ENCODE measurements around the gene CREM. TPM values are rescaled to one million over a fixed set of nuclear protein-coding genes. Genes with fewer than 3 reads are reported as not detected.

The CREM gene
- total RNA-seq, 1 donor from 2014 or later, result 42.8 TPM

DNA sequence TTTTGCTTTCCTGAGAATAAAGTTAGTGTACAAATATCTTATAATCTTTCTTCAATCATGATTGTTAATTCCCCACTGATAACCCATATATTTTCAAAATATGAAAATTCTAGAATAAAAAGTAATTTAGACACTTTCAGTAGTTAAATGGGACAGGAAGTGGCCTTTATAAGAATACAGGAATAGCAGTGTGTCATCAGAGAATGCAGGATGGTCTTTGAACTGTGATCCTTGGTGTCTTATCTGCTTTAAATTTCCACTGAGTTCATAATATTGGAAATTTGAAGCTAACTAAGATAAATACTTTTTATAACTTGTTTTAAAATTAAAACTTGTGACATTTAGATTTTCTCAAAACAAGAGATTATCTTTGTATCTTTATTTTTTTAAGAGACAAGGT is 75.4 kb downstream of the CREM start:
- peaks cover 4% of the 10 kb centered on the region for H3K4me1 Mint-ChIP-seq (ENCODE audit: unreplicated experiment)
- no peak overlapping the region for H3K27ac Mint-ChIP-seq (ENCODE audit: unreplicated experiment)
- TF ChIP-seq, protein P1, sequence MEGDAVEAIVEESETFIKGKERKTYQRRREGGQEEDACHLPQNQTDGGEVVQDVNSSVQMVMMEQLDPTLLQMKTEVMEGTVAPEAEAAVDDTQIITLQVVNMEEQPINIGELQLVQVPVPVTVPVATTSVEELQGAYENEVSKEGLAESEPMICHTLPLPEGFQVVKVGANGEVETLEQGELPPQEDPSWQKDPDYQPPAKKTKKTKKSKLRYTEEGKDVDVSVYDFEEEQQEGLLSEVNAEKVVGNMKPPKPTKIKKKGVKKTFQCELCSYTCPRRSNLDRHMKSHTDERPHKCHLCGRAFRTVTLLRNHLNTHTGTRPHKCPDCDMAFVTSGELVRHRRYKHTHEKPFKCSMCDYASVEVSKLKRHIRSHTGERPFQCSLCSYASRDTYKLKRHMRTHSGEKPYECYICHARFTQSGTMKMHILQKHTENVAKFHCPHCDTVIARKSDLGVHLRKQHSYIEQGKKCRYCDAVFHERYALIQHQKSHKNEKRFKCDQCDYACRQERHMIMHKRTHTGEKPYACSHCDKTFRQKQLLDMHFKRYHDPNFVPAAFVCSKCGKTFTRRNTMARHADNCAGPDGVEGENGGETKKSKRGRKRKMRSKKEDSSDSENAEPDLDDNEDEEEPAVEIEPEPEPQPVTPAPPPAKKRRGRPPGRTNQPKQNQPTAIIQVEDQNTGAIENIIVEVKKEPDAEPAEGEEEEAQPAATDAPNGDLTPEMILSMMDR (IDR thresholded peaks at IDR 0.05; ENCODE audit: unreplicated experiment), result no peak
- no peaks in the 10 kb centered on the region for H3K36me3 Mint-ChIP-seq (ENCODE audit: low read depth, unreplicated experiment)
- H3K4me3 Mint-ChIP-seq (ENCODE audit: unreplicated experiment), result no peak overlapping the region
- peaks cover 2% of the 10 kb centered on the region for H3K27me3 Mint-ChIP-seq (ENCODE audit: unreplicated experiment)
- no peaks in the 10 kb centered on the region for H3K9me3 Mint-ChIP-seq (ENCODE audit: unreplicated experiment)
- DNase-seq (ENCODE audit: low spot score), result no peak

DNA sequence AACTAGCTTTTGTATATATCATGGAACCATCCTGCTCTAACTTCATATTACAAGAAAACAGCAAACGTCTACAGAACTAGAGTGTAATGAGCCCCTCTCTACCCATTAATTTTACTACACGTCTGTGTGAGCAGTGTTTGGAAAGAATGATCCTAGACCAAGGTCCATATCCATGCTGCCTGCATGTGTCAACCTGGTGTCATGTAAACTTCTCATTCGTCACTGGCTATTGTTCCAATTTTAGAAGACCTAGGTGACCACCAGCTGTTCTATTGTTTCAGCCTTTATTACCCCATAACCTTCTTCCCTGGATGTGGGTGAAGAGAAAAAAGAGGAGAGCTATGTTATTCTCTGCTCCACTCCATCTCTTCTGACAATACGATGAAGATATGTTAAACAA is 77.1 kb downstream of the CREM start:
- H3K4me1 Mint-ChIP-seq (ENCODE audit: unreplicated experiment), result peaks cover 7% of the 10 kb centered on the region
- peaks cover 2% of the 10 kb centered on the region for H3K27me3 Mint-ChIP-seq (ENCODE audit: unreplicated experiment)
- H3K9me3 Mint-ChIP-seq (ENCODE audit: unreplicated experiment), result no peaks in the 10 kb centered on the region
- DNase-seq (ENCODE audit: low spot score), result no peak
- H3K27ac Mint-ChIP-seq (ENCODE audit: unreplicated experiment), result no peak overlapping the region
- TF ChIP-seq, protein P1 (IDR thresholded peaks at IDR 0.05; ENCODE audit: unreplicated experiment), result no peak
- H3K4me3 Mint-ChIP-seq (ENCODE audit: unreplicated experiment), result no peak overlapping the region
- no peaks in the 10 kb centered on the region for H3K36me3 Mint-ChIP-seq (ENCODE audit: low read depth, unreplicated experiment)

DNA sequence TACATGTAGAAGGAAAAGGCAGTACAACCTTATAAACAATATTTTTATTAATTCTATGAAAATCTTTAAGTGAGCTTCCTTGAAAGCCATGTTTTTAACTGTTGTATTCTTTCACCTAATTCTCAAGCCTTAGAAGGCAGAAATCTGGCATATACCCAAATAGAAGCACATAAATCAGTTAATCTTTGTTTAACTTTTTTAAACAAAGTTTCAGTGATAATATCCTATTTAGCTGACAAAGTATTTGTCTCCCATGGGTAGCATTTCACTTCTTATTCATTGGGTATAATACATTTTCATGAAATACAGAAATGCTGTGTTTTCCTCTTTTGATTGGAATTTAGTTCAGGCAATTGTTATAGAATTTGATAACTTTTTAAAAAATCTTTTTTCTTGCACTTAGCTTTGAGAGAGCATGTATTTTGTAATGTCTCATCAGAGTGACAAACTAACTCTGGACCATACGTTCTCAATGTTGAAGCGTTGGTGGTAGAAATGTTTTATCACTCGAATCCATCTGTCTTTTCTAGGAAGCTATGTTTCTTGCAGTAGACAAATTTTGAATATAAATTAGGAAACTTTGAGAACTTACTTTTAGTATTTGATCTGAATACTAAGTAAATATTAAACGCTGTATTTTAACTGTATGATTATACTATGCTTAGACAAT is 78.1 kb downstream of the CREM start:
- no peaks in the 10 kb centered on the region for H3K36me3 Mint-ChIP-seq (ENCODE audit: low read depth, unreplicated experiment)
- no peak for DNase-seq (ENCODE audit: low spot score)
- no peaks in the 10 kb centered on the region for H3K9me3 Mint-ChIP-seq (ENCODE audit: unreplicated experiment)
- TF ChIP-seq, protein P1 (IDR thresholded peaks at IDR 0.05; ENCODE audit: unreplicated experiment), result no peak
- H3K27me3 Mint-ChIP-seq (ENCODE audit: unreplicated experiment), result peaks cover 2% of the 10 kb centered on the region
- no peak overlapping the region for H3K27ac Mint-ChIP-seq (ENCODE audit: unreplicated experiment)
- no peak overlapping the region for H3K4me3 Mint-ChIP-seq (ENCODE audit: unreplicated experiment)
- H3K4me1 Mint-ChIP-seq (ENCODE audit: unreplicated experiment), result peaks cover 16% of the 10 kb centered on the region

DNA sequence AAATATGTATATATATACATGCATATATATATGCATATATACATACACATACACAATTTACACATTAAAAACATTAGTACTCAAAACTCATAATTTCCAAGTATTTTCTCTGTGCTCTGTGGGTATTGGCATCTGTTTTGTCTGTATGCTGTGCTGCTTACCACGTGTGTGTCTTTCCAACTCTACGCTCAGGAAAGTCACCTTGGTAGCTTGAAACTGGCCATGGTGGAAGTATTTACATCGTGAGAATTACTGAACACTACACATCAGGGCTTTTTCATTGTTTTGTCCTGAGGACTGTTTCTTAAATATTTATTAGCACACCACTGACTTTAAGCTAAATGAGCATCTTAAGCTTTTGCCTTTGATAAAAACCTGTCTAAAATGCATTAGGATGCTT is 79.6 kb downstream of the CREM start:
- no peak for DNase-seq (ENCODE audit: low spot score)
- Mint-ChIP-seq H3K9me3 (ENCODE audit: unreplicated experiment) (no peaks in the 10 kb centered on the region), H3K4me1 (ENCODE audit: unreplicated experiment) (peaks cover 31% of the 10 kb centered on the region), H3K27ac (ENCODE audit: unreplicated experiment) (no peak overlapping the region), H3K27me3 (ENCODE audit: unreplicated experiment) (peaks cover 2% of the 10 kb centered on the region), H3K4me3 (ENCODE audit: unreplicated experiment) (no peak overlapping the region), H3K36me3 (ENCODE audit: low read depth, unreplicated experiment) (no peaks in the 10 kb centered on the region)
- TF ChIP-seq, protein P1 (IDR thresholded peaks at IDR 0.05; ENCODE audit: unreplicated experiment), result no peak

DNA sequence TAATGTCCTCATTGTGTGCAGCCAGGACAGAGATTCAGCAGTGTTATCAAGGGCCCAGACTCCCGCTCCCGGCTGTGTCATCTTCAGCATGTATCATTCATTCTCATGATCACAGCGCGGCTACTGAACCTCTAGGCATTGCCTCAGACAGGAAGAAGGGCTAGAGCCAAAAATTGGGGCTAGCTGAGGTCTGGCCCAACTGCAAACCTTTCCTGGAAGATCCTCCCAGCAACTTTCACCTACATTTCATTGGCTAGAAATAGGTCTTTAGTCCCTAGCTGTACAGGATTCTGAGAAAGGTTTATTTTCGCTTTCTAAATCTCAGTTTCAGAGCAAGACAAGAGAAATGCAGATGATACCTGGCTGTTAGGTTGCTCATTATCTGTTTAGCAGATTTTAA is 81.9 kb downstream of the CREM start:
- H3K36me3 Mint-ChIP-seq (ENCODE audit: low read depth, unreplicated experiment), result peaks cover 1% of the 10 kb centered on the region
- TF ChIP-seq, protein P1 (IDR thresholded peaks at IDR 0.05; ENCODE audit: unreplicated experiment), result no peak
- peaks cover 2% of the 10 kb centered on the region for H3K27me3 Mint-ChIP-seq (ENCODE audit: unreplicated experiment)
- H3K9me3 Mint-ChIP-seq (ENCODE audit: unreplicated experiment), result no peaks in the 10 kb centered on the region
- DNase-seq (ENCODE audit: low spot score), result no peak
- H3K27ac Mint-ChIP-seq (ENCODE audit: unreplicated experiment), result no peak overlapping the region
- H3K4me1 Mint-ChIP-seq (ENCODE audit: unreplicated experiment), result peaks cover 52% of the 10 kb centered on the region
- no peak overlapping the region for H3K4me3 Mint-ChIP-seq (ENCODE audit: unreplicated experiment)

Measured in endothelial cell (in vitro differentiated cells).